ENCODE results near the gene IL23R.
"Not testable (repeated sequence)": the region's sequence is repeated elsewhere in the genome, so short reads cannot be mapped to it uniquely, and the experiment has no call there.

Gene IL23R

GRCh38 chr1:67192902-67193301 lies 26.6 kb downstream of the IL23R start:
- Histone ChIP-seq H3K9me3 (ENCODE audit: low read depth, low read length) (no peaks in the 10 kb centered on the region), H3K4me3 (no peak overlapping the region), H3K27ac (no peak overlapping the region), H3K36me3 (ENCODE audit: insufficient read depth, low read length) (no peaks in the 10 kb centered on the region), H3K9ac (ENCODE audit: insufficient read length) (no peak overlapping the region)
- no peak for DNase-seq (ENCODE audit: low read depth, low spot score)
- no peak for TF ChIP-seq FOXP2 (optimal IDR thresholded peaks at IDR 0.05; ENCODE audit: control extremely low read depth, extremely low read length, insufficient read depth)
- TF ChIP-seq EZH2 (IDR thresholded peaks at IDR 0.05) = no peak
- TF ChIP-seq POLR2AphosphoS5 (IDR thresholded peaks at IDR 0.05; ENCODE audit: borderline replicate concordance, low read depth, low read length) = no peak

GRCh38 chr1:67193704-67194103 lies 27.4 kb downstream of the IL23R start:
- Histone ChIP-seq H3K4me3 (no peak overlapping the region), H3K27ac (no peak overlapping the region)
- TF ChIP-seq EZH2 (IDR thresholded peaks at IDR 0.05) = no peak
- TF ChIP-seq FOXP2 (optimal IDR thresholded peaks at IDR 0.05; ENCODE audit: control extremely low read depth, extremely low read length, insufficient read depth) = no peak

GRCh38 chr1:67194209-67194863 lies 28.1 kb downstream of the IL23R start:
- Histone ChIP-seq H3K27ac (no peak overlapping the region), H3K36me3 (ENCODE audit: insufficient read depth, low read length) (no peaks in the 10 kb centered on the region), H3K9me3 (ENCODE audit: low read depth, low read length) (no peaks in the 10 kb centered on the region), H3K9ac (ENCODE audit: insufficient read length) (no peak overlapping the region), H3K4me3 (no peak overlapping the region)
- no peak for DNase-seq (ENCODE audit: low read depth, low spot score)
- TF ChIP-seq EZH2 (IDR thresholded peaks at IDR 0.05) = no peak
- TF ChIP-seq POLR2AphosphoS5 (IDR thresholded peaks at IDR 0.05; ENCODE audit: borderline replicate concordance, low read depth, low read length) = no peak
- no peak for TF ChIP-seq FOXP2 (optimal IDR thresholded peaks at IDR 0.05; ENCODE audit: control extremely low read depth, extremely low read length, insufficient read depth)

More at GRCh38 chr1:67193704-67194103, 27.4 kb downstream of the IL23R start:
- DNase-seq (ENCODE audit: low read depth, low spot score) = no peak
- Histone ChIP-seq H3K9me3 (ENCODE audit: low read depth, low read length) (no peaks in the 10 kb centered on the region), H3K9ac (ENCODE audit: insufficient read length) (no peak overlapping the region), H3K36me3 (ENCODE audit: insufficient read depth, low read length) (no peaks in the 10 kb centered on the region)

DNA sequence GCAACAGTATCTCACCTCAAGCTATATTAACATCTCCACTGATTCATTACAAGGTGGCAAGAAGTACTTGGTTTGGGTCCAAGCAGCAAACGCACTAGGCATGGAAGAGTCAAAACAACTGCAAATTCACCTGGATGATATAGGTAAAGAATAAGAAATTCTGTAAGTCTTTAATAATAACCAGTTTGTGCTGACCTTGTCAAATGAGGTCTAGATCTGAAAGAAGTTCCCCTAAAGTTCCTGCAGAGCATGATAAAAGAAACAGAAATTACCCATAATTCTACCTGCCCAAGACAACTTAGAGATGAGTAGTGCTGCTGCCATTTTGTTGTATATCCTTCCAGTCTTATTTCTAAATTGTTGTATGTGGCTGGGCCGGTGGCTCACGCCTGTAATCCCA lies 34.5 kb downstream of the IL23R start:
- Histone ChIP-seq H3K27ac (no peak overlapping the region), H3K9me3 (ENCODE audit: low read depth, low read length) (no peaks in the 10 kb centered on the region), H3K36me3 (ENCODE audit: insufficient read depth, low read length) (no peaks in the 10 kb centered on the region), H3K4me3 (no peak overlapping the region), H3K9ac (ENCODE audit: insufficient read length) (no peak overlapping the region)
- DNase-seq (ENCODE audit: low read depth, low spot score) = no peak
- no peak for TF ChIP-seq POLR2AphosphoS5 (IDR thresholded peaks at IDR 0.05; ENCODE audit: borderline replicate concordance, low read depth, low read length)
- no peak for TF ChIP-seq EZH2 (IDR thresholded peaks at IDR 0.05)
- TF ChIP-seq FOXP2 (optimal IDR thresholded peaks at IDR 0.05; ENCODE audit: control extremely low read depth, extremely low read length, insufficient read depth) = no peak

DNA sequence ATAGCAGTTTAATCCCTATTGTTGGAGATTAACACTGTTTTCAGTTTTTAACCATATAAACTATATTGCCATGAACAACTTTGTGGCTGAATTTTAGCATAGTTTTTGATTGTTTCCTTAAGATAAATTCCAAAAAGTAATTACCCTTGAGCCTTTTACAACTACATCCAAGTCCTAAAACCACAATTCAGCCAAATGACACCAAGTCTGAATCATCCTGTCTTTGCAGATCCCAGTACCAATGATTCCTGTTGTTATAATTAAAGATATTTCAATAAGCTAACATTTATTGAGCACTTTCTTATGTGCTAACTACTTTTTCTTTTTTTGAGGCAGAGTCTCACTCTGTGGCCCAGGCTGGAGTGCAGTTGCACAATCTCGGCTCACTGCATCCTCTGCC lies 35.6 kb downstream of the IL23R start:
- TF ChIP-seq EZH2 (IDR thresholded peaks at IDR 0.05) = no peak
- no peak for TF ChIP-seq POLR2AphosphoS5 (IDR thresholded peaks at IDR 0.05; ENCODE audit: borderline replicate concordance, low read depth, low read length)
- no peak for TF ChIP-seq FOXP2 (optimal IDR thresholded peaks at IDR 0.05; ENCODE audit: control extremely low read depth, extremely low read length, insufficient read depth)
- no peak overlapping the region for H3K27ac ChIP-seq
- H3K9me3 ChIP-seq (ENCODE audit: low read depth, low read length) = no peaks in the 10 kb centered on the region
- H3K4me3 ChIP-seq = no peak overlapping the region
- no peak overlapping the region for H3K9ac ChIP-seq (ENCODE audit: insufficient read length)
- no peak for DNase-seq (ENCODE audit: low read depth, low spot score)
- no peaks in the 10 kb centered on the region for H3K36me3 ChIP-seq (ENCODE audit: insufficient read depth, low read length)

DNA sequence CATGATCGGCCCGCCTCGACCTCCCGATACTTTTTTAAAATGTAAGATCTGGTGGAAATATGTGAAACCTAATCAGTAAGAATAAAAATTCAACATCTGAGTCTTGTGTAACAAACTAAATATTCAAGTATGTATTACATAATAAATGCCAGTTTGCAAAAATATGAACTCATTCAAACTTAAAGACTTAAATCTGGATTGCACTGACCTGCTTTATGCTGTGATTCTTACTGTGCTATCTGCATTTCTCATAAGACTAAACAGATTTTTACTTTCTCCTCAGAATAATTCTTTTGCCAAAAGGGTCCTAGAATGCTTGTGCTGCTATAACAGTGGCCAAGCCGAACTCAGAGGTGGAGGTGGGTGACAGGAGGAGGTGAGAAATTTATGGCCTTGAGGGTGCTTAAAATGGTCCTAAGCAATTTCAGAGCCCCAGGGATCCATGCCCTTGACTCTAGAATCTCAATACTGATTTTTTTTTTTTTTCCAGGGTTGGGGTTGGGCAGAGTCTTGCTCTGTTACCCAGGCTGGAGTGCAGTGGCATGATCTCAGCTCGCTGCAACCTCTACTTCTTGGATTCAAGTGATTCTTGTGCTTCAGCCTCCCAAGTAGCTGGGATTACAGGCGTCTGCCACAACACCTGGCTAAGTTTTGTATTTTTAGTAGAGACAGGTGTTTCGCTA lies 38.2 kb downstream of the IL23R start:
- Histone ChIP-seq H3K9ac (ENCODE audit: insufficient read length) (no peak overlapping the region), H3K36me3 (ENCODE audit: insufficient read depth, low read length) (no peaks in the 10 kb centered on the region), H3K4me3 (no peak overlapping the region), H3K27ac (no peak overlapping the region), H3K9me3 (ENCODE audit: low read depth, low read length) (no peaks in the 10 kb centered on the region)
- no peak for DNase-seq (ENCODE audit: low read depth, low spot score)
- no peak for TF ChIP-seq EZH2 (IDR thresholded peaks at IDR 0.05)
- TF ChIP-seq FOXP2 (optimal IDR thresholded peaks at IDR 0.05; ENCODE audit: control extremely low read depth, extremely low read length, insufficient read depth) = no peak
- TF ChIP-seq POLR2AphosphoS5 (IDR thresholded peaks at IDR 0.05; ENCODE audit: borderline replicate concordance, low read depth, low read length) = no peak

DNA sequence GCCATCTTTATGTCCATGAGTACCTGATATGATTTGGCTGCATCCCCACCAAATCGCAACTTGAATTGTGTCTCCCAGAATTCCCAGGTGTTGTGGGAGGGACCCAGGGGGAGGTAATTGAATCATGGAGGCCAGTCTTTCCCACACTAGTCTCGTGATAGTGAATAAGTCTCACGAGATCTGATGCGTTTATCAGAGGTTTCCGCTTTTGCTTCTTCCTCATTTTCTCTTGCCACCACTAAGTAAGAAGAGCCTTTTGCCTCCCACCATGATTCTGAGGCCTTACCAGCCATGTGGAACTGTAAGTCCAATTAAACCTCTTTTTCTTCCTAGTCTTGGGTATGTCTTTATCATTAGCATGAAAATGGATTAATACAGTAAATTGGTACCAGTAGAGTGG lies 41.1 kb downstream of the IL23R start:
- not testable (repeated sequence) for H3K4me3 ChIP-seq; DNase-seq (ENCODE audit: low read depth, low spot score); H3K36me3 ChIP-seq (ENCODE audit: insufficient read depth, low read length); H3K9ac ChIP-seq (ENCODE audit: insufficient read length); H3K9me3 ChIP-seq (ENCODE audit: low read depth, low read length); H3K27ac ChIP-seq

DNA sequence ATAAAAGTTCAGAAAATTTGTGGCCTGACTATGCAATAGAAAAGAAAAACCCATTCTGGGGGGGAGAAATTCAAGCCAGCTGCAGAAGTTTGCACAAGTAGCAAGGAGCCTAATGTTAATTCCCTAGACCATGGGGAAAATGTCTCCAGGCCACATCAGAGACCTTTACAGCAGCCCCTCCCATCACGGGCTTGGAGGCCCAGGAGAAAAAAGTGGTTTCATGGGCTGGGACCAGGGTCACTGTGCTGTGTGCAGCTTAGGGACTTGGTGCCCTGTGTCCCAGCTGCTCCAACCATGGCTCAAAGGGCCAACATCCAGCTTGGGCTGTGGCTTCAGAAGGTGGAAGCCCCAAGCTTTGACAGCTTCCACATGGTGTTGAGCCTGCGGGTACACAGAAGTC lies 42.0 kb downstream of the IL23R start:
- no peak for DNase-seq (ENCODE audit: low read depth, low spot score)
- Histone ChIP-seq H3K4me3 (no peak overlapping the region), H3K9ac (ENCODE audit: insufficient read length) (no peak overlapping the region), H3K27ac (no peak overlapping the region), H3K36me3 (ENCODE audit: insufficient read depth, low read length) (no peaks in the 10 kb centered on the region), H3K9me3 (ENCODE audit: low read depth, low read length) (no peaks in the 10 kb centered on the region)
- TF ChIP-seq POLR2AphosphoS5 (IDR thresholded peaks at IDR 0.05; ENCODE audit: borderline replicate concordance, low read depth, low read length) (no peak), FOXP2 (optimal IDR thresholded peaks at IDR 0.05; ENCODE audit: control extremely low read depth, extremely low read length, insufficient read depth) (no peak), EZH2 (IDR thresholded peaks at IDR 0.05) (no peak)

- H3K9ac ChIP-seq (ENCODE audit: insufficient read length) = no peak overlapping the region
- H3K27ac ChIP-seq = no peak overlapping the region
- no peaks in the 10 kb centered on the region for H3K9me3 ChIP-seq (ENCODE audit: low read depth, low read length)
- no peak overlapping the region for H3K4me3 ChIP-seq
- TF ChIP-seq EZH2 (IDR thresholded peaks at IDR 0.05) (no peak), POLR2AphosphoS5 (IDR thresholded peaks at IDR 0.05; ENCODE audit: borderline replicate concordance, low read depth, low read length) (no peak), FOXP2 (optimal IDR thresholded peaks at IDR 0.05; ENCODE audit: control extremely low read depth, extremely low read length, insufficient read depth) (no peak)
- no peaks in the 10 kb centered on the region for H3K36me3 ChIP-seq (ENCODE audit: insufficient read depth, low read length)
- no peak for DNase-seq (ENCODE audit: low read depth, low spot score)
Observed at GRCh38 chr1:67209521-67209920, 43.3 kb downstream of the IL23R start.
